Dedifferentiated amniotic fluid mesenchymal stem cell (primary cell): ENCODE data around the gene ZNF502.
"Not testable (repeated sequence)": the region's sequence is repeated elsewhere in the genome, so short reads cannot be mapped to it uniquely, and the experiment has no call there.

Experiments used
- DNase-seq: peaks from one replicate; pipeline ENCODE4 v3.0.0-alpha.2; 2016; ENCODE audit errors: extremely low spot score

Gene ZNF502

DNA sequence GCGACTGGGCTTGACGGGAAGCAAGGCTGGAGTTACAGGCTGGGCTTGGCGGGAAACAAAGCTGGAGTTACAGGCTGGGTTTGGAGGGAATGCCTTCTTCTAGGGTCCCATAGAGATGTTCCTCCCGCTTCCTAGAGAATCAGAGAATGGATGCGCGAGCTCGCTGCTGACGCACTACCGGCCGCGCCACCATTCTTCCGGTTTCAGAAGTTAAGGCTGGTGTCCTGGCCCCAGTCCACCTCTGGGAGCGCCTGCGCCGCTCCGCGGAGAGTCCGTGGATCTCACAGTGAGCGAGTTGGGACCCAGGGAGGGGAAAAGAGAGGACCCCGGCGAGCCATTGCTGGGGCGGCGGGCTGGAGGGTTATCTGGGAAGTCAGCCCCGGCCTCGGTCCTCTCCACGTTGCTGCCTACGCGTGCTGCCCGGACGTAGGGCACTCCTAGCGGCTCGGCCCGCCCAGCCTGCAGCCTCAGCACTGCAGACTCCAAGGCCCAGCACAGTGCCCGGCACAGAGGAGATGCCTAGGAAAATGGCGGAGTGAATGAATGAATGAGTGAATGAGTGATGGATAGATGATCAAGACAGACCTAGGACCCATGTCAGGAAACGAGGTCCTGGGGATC is at the start of gene ZNF502:
Gene ZNF502, plus strand, starts transcription at position 206 of the 621 bp plus-strand sequence. CDS start 7,602 bp downstream, outside the sequence.
- peak; percentile 66 for DNase-seq

DNA sequence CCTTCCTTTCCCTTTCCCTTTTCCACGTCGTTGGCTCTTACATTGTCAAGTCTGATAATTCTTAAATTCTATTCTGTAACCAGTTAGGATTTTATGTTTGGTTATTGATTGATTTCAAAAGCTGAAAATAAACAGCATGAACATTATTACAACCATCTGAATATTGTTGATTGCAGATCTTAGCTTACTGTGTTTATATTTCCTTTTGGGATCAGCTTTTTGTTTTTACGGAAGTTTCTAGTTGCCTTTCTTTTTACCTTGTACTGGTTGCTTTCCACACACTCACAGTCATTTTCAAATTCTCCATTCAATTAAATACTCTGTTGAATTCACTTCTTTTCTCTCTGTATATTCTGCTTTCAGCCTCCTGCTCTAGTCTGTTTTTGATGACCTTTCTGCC is 47.3 kb upstream of the ZNF502 start:
- no peak for DNase-seq

DNA sequence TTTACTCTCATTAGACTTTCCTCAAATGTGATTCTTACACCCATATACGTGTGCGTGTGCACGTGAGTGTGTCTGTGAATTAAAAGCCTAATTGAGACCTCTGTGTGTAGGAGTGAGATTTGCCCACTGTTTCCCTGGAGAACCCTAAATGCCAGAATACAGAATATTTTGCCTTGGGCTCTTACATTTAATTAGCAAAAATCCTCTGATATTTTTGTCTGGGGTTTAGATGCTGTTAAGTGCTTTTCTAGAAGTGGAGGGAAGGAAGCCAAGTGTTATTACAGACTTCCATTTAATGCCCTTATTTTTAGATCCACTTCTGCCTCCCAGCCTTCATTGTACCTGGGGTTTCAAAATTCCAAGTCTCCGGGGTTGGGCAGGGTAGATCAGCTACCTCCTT is 46.1 kb upstream of the ZNF502 start:
- no peak for DNase-seq

GRCh38 chr3:44669760-44670159 is 42.7 kb upstream of the ZNF502 start:
- no peak for DNase-seq

- DNase-seq, result not testable (repeated sequence)
These were observed 39.0 kb upstream of the ZNF502 start for GRCh38 chr3:44673466-44673865.

- no peak for DNase-seq
These were observed 38.2 kb upstream of the ZNF502 start for GRCh38 chr3:44674211-44674610.

DNA sequence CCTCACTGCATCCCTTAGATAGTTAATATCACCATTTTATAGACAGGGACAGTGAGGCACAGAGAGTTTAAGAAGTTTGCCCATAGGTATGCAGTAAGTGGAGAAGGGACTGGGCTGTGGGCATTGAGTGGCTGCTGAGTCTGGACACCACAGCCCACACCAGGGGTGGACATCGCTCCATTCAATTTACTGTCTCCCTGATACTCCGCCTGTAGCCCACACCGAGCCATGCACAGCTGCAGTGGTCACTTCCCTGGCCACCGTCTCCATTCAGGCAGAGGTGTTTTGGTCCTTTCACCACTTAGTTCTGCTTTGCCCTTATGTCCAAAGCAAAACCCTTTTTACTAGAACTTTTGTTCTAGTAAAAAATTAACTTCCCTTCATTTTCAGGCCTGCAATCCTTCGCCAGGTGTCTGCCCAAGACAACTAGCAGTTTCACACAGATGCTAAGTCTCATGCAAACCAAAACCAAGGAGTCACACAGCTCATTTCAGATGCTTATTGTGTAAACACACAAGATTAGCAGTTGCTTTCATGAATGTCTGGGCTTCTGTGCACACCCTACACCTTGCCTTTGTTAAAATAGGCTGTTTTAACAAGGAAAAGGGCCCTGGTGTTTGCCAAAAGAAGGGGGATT is 33.9 kb upstream of the ZNF502 start:
- no peak for DNase-seq

GRCh38 chr3:44680921-44681455 is 31.5 kb upstream of the ZNF502 start:
- DNase-seq, result no peak

DNA sequence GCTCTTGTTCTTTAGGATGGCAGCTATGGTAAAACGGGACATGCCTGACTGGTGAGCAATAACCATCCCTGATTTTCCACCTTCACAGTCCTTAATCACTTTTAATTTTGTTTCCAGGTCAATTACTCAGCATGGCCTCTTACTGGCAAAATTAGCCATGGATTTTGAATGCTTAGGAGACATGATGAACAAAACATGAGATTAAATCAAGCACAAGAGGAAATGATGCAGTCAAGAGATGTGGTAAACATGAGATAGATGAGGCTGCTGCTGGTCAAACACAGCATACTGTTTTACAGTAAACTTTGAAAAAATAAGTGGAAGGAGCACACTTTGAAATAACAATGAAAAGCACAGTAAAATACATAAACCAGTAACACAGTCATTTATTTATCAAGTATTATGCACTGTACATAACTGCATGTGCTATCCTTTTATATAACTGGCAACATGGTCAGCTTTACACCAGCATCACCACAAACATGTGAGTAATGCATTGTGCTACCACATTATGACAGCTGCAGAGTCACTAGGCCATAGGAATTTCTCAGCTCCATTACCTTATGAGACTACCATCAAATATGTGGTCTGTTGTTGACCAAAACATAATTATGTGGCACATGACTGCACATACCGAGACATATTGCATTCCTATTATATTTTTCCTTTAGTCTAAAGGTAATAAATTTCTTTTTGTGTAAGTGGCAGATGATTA is 30.1 kb upstream of the ZNF502 start:
- DNase-seq, result no peak

GRCh38 chr3:44685128-44685800 is 27.2 kb upstream of the ZNF502 start:
- peak; percentile 52 for DNase-seq

DNA sequence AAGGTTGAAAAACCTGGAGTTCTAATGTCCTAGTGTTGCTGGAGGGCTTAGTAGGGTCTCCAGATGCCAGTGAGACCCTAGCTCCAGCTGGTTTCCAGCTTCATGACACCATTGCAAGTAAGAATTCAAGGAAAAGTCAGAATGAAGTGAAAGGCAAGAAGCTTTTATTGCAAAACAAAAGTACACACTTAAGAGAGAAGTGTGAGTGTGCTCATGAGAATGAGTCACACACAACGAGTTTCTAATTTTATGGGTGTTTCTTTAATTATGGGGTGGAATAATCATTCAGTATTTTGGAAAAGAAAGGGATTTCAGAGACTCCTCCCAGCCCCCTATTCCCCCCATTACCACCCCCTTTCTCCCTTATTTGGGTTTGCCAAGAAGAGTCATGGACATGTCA is 24.6 kb upstream of the ZNF502 start:
- DNase-seq, result no peak

- DNase-seq, result no peak
These were observed 9.0 kb downstream of the ZNF502 start for GRCh38 chr3:44721231-44722102.

DNA sequence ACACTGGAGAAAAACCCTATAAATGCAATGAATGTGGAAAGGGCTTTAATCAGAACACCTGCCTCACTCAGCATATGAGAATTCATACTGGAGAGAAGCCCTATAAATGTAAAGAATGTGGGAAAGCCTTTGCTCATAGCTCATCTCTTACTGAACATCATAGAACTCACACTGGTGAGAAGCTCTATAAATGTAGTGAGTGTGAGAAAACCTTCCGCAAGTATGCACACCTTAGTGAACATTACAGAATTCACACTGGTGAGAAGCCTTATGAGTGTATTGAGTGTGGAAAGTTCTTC is 9.6 kb downstream of the ZNF502 start:
- no peak for DNase-seq

DNA sequence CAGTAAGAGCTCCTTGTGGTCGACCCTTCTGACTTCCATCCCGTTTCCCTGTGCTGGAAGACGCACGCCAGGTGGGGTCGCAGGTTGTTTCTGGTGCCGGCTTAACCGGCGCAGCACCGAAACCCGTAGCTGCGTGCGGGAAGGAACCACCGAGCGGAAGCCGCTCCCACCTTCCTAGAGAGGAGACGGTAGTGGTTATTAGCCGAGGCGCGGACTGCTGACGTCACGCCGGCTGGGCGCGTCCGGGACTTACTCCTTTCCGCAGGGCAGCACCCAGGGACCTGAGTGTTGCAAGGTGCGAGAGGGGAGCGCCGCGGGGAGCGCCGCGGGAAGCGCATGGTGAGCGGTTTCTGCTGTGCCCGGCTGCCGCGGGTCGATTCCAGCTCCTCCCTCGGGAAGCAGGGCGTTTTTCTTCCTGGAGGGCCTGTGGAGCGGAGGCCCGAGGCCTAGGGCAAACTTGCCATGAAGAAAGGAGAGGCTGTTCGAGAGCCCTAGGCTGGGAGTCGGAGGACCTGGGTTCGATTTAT is 17.0 kb downstream of the ZNF502 start, which contains the start of gene ZNF501:
Gene ZNF501, plus strand, starts transcription at position 252 of the 527 bp plus-strand sequence. CDS start 4,787 bp downstream, outside the sequence.
- peak; percentile 70 for DNase-seq

DNA sequence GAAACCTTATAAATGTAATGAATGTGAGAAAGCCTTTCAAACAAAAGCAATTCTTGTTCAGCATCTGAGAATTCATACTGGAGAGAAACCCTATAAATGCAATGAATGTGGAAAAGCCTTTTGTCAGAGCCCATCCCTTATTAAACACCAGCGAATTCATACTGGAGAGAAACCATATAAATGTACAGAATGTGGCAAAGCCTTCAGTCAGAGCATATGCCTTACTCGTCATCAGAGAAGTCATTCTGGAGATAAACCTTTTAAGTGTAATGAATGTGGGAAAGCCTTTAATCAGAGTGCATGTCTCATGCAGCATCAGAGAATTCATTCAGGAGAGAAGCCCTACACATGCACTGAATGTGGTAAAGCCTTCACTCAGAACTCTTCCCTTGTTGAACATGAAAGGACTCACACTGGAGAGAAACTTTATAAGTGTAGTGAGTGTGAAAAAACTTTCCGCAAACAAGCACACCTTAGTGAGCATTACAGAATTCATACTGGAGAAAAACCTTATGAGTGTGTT is 22.2 kb downstream of the ZNF502 start:
- no peak for DNase-seq

DNA sequence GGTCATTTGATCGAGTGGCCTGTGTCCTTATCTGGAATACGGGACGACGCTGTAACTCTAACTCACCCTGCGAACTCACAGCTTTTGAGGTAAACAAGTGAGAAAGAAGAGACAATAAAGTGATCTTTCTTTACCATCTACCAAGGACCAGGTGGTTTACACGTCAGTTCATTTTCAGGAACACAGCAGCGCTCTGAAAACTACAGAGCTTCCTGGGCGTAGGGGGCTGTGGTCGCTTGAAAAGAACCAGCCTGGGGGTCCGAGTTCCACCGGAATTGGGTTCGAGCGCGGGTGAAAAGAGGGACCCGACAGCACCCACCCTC is 48.6 kb downstream of the ZNF502 start:
- DNase-seq, result no peak

DNA sequence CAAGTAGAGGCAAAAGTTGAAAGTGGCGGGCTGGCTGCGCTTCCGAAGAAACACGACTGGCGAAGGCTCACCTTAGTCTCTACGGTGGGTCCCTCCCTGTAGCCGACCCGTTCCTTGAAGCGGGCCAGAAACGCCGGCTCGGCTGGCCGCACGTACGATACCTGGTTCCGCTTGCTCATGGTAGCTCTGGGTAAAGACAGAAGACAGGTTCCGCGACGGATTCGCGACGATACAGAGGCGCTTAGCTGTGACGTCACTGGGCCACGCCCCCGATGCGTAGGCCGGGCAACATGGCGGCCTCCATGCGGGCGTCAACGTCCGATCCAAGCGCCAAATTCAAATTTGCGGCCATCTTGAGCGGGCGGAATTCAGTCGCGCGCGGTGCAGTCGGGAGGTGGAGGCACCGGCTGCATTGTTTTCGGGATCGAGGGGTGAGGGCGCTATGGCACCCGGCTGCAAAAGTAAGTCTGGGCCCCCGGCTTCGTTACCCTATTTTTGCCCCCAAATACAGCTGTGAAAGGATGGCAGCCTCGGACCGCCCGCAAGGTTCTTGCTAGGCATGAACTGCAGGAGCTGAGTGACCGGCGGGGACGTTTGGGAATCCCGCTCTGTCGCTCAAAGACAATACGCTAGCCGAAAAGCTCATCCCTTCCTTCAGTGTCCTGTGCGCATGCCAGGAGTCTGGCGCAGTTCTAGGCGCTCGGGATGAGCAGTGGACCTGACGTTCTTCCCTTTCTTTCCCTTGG is 49.1 kb downstream of the ZNF502 start, which contains the start of the genes KIAA1143 and KIF15:
Gene KIAA1143, minus strand, starts transcription at position 196 of the 746 bp plus-strand sequence. Its CDS starts 17 bp downstream, at position 179.
Gene KIF15, plus strand, starts transcription at position 371 of the 746 bp plus-strand sequence. Its CDS starts 72 bp downstream, at position 443.
- DNase-seq, result peak; percentile 96

DNA sequence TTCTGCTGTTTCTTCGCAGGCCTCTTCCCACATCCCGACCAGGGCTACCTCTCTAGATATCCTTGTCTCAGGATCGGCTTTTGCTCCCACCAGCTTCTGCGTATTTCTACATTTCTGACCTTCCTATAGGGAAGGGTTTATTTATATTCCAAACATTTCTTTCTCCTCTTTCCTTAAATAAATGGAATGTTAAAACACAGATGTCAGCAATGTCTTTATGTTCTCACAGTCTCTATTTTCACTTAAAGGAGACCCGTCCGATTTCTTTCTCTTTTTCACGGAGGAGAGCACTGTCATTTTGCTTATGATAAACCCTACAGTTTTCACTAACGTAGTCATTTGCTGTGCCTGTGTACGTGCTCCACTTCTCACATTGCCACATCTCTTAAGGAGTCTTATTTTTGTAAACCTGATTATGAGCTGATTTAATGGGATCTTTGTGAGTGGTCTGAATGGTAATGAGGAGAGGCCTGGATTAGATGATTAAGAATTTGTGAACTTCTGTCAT is 49.8 kb downstream of the ZNF502 start:
- no peak for DNase-seq

DNA sequence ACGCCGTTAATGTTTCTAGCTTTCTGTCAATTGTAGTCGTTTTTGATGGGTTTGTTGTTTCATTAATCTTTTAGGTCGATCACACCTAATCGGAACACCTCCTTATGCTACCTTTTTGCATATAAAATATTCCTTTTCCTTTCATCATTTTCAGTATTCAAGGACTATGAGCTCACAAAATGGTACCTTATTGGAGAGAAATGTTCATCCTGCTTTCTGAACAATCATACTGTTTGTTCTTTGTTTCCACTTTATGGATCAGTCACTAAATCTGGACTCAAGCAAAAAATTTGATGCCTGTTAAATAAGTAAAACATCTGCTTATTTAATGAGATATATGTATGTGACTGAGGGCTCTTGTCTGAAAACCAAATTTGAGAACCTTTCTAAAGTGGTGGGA is 50.2 kb downstream of the ZNF502 start:
- DNase-seq, result no peak

GRCh38 chr3:44764248-44764647 is 51.8 kb downstream of the ZNF502 start:
- no peak for DNase-seq
